Glutamatergic neuron (in vitro differentiated cells): Measurements from ENCODE around the gene SSR1. TPM values are rescaled to one million over a fixed set of nuclear protein-coding genes. Genes with fewer than 3 reads are reported as not detected.
A peak's percentile ranks its signal among the peaks of the same experiment; 100 is the strongest.
"Not testable (repeated sequence)": the region's sequence is repeated elsewhere in the genome, so short reads cannot be mapped to it uniquely, and the experiment has no call there.

ENCODE experiments used
- DNase-seq: peaks from one replicate; pipeline ENCODE4 v3.0.0; 2022
- H3K27ac Mint-ChIP-seq: one replicate; pipeline ENCODE4 v1.8.0; 2020; ENCODE audit warnings: mild to moderate bottlenecking, mixed read lengths, inconsistent platforms; ENCODE audit not compliant: unreplicated experiment
- H3K27me3 Mint-ChIP-seq: one replicate; pipeline ENCODE4 v1.8.0; 2020; ENCODE audit warnings: mild to moderate bottlenecking, moderate library complexity, mixed read lengths, inconsistent platforms; ENCODE audit not compliant: unreplicated experiment
- H3K36me3 Mint-ChIP-seq: one replicate; pipeline ENCODE4 v1.8.0; 2020; ENCODE audit warnings: mild to moderate bottlenecking, mixed read lengths, inconsistent platforms; ENCODE audit not compliant: unreplicated experiment
- H3K4me1 Mint-ChIP-seq: one replicate; pipeline ENCODE4 v1.8.0; 2020; ENCODE audit warnings: mild to moderate bottlenecking, low read depth, mixed read lengths, inconsistent platforms; ENCODE audit not compliant: unreplicated experiment
- H3K4me3 Mint-ChIP-seq: one replicate; pipeline ENCODE4 v1.8.0; 2020; ENCODE audit warnings: mild to moderate bottlenecking, mixed read lengths, inconsistent platforms; ENCODE audit not compliant: unreplicated experiment
- H3K9me3 Mint-ChIP-seq: one replicate; pipeline ENCODE4 v1.8.0; 2020; ENCODE audit warnings: mild to moderate bottlenecking, moderate library complexity, mixed read lengths, inconsistent platforms; ENCODE audit not compliant: unreplicated experiment
- long read RNA-seq: library from polyadenylated mRNA; unstranded; transcript quantifications from one replicate; pipeline ENCODE4 v2.0.0, GENCODE V29; 2020; ENCODE audit not compliant: unreplicated experiment
- total RNA-seq: library from RNA; stranded (reverse); fragmentation: NEBNext Ultra II Directional; extraction: Animal tissue kit (Norgen Biotek cat#: 25700); gene quantifications from one replicate; pipeline ENCODE4 v1.2.1, GENCODE V29; 2021; ENCODE audit not compliant: unreplicated experiment
- TF ChIP-seq, protein P1 (sequence below): fragments of 200-600 bp; sonication (generic); IDR thresholded peaks from one replicate; pipeline ENCODE4 v1.5.0; 2021; ENCODE audit not compliant: partially characterized antibody, unreplicated experiment

The SSR1 gene
- total RNA-seq: 113 TPM
- long read RNA-seq, full-length matches to known transcripts: 13 of 27 reads
- long read RNA-seq, partial matches to known transcripts: 1 of 27 reads
- long read RNA-seq, other reads (novel, unspliced or antisense): 13 of 27 reads

DNA sequence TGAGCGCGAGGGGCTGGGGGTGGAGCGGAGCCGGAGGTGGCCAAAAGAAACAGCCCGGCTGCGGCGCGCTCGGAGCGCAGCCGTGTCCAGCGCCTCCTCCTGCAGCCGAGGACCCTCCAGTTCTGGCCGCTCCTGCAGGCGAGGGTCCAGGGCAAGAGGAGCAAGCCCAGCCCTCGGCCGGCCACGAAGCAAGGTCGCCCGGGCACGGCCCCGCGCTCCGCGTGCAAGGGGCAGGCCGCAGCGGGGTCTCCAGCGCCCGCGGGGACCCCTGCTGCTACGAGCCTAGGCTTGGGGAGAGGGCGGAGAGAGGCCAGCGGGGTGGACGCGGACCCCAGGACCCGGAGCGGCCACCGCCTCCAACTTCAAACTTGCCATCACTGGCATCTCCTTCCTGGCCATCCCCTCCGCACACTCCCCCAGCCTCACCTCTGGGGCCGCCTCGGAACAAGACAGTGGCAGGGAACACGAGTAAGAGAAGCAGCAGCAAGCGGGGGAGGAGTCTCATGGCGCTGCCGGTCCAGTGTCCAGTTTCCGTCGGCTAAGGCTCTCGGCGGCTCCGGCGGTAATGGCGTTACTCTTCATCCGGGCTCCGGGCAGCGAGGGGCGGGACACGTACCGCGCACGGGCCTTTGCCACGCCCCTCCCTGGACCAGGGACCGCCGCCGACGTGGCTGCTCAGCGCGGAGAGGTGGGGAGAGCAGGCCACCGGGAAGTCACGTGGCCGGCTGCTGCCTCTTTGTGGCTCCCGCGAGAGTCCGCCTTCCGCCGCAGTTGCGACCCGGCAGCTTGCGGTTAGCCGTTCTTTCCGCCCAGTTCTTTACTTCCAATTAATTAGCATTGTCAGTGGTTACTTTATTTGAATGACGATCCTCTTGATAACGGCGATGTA, at the start of gene SSR1:
Gene SSR1 (minus strand): TSS at position 584 of the 889 bp plus-strand sequence. CDS start 79 bp downstream, at position 505.
- peaks cover 5% of the 10 kb centered on the region for H3K36me3 Mint-ChIP-seq
- peak; percentile 99 for DNase-seq
- peaks cover 6% of the 10 kb centered on the region for H3K27me3 Mint-ChIP-seq
- peak within 1 kb of the TSS; percentile 97 for H3K27ac Mint-ChIP-seq
- peaks cover 4% of the 10 kb centered on the region for H3K4me1 Mint-ChIP-seq
- peak within 1 kb of the TSS; percentile 95 for H3K4me3 Mint-ChIP-seq
- TF ChIP-seq, protein P1, sequence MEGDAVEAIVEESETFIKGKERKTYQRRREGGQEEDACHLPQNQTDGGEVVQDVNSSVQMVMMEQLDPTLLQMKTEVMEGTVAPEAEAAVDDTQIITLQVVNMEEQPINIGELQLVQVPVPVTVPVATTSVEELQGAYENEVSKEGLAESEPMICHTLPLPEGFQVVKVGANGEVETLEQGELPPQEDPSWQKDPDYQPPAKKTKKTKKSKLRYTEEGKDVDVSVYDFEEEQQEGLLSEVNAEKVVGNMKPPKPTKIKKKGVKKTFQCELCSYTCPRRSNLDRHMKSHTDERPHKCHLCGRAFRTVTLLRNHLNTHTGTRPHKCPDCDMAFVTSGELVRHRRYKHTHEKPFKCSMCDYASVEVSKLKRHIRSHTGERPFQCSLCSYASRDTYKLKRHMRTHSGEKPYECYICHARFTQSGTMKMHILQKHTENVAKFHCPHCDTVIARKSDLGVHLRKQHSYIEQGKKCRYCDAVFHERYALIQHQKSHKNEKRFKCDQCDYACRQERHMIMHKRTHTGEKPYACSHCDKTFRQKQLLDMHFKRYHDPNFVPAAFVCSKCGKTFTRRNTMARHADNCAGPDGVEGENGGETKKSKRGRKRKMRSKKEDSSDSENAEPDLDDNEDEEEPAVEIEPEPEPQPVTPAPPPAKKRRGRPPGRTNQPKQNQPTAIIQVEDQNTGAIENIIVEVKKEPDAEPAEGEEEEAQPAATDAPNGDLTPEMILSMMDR: no peak
- peaks cover 4% of the 10 kb centered on the region for H3K9me3 Mint-ChIP-seq

DNA sequence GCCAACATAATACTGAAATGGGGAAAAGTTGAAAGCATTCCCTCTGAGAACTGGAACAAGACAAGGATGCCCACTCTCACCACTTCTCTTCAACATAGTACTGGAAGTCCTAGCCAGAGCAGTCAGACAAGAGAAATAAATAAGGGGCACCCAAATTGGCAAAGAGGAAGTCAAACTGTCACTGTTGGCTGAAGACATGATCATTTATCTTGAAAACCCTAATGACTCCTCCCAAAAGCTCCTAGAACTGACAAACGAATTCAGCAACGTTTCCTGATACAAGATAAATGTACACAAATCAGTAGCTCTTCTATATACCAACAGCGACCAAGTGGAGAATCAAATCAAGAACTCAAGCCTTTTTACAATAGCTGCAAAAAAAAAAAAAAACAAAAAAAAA, 38.9 kb upstream of the SSR1 start:
- not testable (repeated sequence) for H3K36me3 Mint-ChIP-seq, DNase-seq, H3K4me1 Mint-ChIP-seq

DNA sequence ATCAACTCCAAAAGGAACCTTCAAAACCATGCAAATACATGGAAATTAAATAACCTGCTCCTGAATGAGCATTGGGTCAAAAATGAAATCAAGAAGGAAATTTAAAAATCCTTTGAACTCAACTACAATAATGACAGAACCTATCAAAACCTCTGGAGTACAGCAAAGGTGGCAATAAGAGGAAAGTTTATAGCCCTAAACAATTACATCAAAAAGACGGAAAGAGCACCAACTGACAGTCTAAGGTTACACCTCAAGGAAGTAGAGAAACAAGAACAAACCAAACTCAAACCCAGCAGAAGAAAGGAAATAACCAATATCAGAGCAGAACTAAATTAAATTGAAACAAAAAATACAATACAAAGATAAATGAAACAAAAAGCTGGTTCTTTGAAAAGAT, 37.6 kb upstream of the SSR1 start:
- not testable (repeated sequence) for H3K27ac Mint-ChIP-seq, DNase-seq, H3K4me1 Mint-ChIP-seq, H3K4me3 Mint-ChIP-seq, H3K36me3 Mint-ChIP-seq, H3K9me3 Mint-ChIP-seq, H3K27me3 Mint-ChIP-seq

More for the DNA sequence above, 38.9 kb upstream of the SSR1 start:
- not testable (repeated sequence) for H3K27me3 Mint-ChIP-seq, H3K9me3 Mint-ChIP-seq, H3K27ac Mint-ChIP-seq, H3K4me3 Mint-ChIP-seq

DNA sequence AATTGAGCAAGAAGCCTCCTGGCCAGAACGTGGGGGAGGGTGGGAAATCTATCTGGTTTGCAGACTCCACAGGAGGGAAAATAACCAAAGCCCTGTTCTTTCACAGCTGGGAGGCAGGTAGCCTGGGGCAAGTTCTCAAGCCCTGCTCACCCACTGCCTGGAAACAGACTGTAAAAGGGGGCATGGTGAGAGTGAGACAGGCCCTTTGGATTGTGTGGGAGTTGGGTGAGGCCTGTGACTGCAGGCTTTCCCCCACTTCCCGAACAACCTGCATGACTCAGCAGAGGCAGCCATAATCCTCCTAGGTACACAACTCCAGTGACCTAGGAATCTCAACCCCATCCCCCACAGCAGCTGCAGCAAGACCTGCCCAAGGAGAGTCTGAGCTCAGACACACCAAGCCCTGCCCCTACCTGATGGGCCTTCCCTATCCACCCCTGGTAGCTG, 34.6 kb upstream of the SSR1 start:
- H3K9me3 Mint-ChIP-seq, H3K27ac Mint-ChIP-seq, H3K27me3 Mint-ChIP-seq, DNase-seq, H3K4me1 Mint-ChIP-seq, H3K4me3 Mint-ChIP-seq, H3K36me3 Mint-ChIP-seq: not testable (repeated sequence)

DNA sequence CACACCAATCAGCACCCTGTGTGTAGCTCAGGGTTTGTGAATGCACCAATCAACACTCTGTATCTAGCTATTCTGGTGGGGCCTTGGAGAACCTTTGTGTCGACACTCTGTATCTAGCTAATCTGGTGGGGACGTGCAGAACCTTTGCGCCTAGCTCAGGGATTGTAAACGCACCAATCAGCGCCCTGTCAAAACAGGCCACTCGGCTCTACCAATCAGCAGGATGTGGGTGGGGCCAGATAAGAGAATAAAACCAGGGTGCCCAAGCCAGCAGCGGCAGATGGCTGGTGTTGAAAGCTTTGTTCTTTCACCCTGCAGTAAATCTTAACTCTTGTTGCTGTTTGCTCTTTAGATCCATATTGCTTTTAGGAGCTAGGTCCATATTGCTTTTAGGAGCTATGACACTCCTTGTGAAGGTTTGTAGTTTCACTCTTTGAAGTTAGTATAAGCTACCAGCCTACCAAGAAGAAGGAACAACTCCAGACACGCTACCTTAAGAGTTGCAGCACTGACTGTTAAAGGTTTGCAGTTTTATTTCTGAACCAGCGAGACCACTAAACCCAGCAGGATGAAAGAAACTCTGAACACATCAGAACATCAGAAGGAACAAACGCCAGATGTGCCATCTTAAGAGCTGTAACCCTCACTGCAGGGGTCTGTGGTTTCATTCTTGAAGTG, 31.9 kb upstream of the SSR1 start:
- H3K36me3 Mint-ChIP-seq, H3K9me3 Mint-ChIP-seq, H3K4me3 Mint-ChIP-seq, H3K27ac Mint-ChIP-seq, DNase-seq, H3K27me3 Mint-ChIP-seq, H3K4me1 Mint-ChIP-seq: not testable (repeated sequence)

DNA sequence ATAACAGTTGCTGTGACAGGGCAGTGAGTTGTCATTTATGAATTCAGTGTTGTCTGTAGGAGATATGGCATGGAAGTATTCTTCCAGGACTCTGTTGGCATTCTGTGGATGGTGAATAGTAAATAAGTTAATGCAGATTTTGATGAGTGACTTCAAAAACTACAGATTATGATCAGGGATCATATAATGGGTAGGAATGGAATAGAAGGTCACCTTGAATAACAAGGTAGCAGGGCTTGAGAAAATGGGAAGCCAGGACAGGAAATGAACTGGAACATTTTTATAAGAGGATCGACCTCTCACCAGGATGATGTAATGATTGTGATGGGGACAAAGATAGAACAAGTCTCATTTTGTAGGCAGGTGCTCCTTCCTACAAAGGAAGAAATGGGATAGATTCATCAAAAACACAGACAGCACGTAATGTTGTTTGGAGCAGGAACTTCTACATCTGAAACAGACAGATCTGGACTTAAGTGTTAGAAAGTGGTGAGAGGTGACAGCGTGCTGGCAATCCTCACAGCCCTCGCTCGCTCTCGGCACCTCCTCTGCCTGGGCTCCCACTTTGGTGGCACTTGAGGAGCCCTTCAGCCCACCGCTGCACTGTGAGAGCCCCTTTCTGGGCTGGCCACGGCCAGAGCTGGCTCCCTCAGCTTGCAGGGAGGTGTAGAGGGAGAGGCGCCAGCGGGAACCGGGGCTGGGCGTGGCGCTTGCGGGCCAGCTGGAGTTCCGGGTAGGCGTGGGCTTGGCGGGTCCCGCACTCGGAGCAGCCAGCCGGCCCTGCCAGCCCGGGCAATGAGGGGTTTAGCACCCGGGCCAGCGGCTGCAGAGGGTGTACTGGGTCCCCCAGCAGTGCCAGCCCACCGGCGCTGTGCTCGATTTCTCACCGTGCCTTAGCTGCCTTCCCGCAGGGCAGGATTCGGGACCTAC, 30.8 kb upstream of the SSR1 start:
- H3K36me3 Mint-ChIP-seq: peaks cover 4% of the 10 kb centered on the region
- no peak overlapping the region for H3K27ac Mint-ChIP-seq
- TF ChIP-seq, protein P1: no peak
- no peak overlapping the region for H3K4me3 Mint-ChIP-seq
- H3K9me3 Mint-ChIP-seq: no peaks in the 10 kb centered on the region
- peaks cover 4% of the 10 kb centered on the region for H3K4me1 Mint-ChIP-seq
- no peaks in the 10 kb centered on the region for H3K27me3 Mint-ChIP-seq
- DNase-seq: no peak
